ENCODE results near the gene HSPA4L.
A peak's percentile ranks its signal among the peaks of the same experiment; 100 is the strongest.

HSPA4L gene

DNA sequence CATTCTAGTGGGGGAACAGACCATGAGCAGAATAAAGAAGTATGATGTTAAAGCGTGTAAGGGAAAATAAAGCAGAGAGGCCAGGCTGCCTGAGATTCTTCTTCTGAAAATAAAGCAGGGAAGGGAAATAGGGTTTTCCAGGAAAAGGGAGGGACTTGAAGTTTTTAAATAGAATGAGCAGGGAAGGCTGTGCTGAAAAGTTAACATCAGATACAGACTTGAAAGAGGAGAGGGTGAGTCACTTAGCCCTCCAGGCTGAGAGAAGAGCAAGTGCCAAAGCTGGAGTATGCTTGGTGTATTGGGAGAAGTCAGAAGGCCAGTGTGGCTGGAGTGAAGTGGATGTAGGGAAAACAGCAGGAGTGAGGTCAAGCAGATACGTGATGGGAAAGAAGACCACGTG lies 88.6 kb downstream of the HSPA4L start:
- no peak for DNase-seq

DNA sequence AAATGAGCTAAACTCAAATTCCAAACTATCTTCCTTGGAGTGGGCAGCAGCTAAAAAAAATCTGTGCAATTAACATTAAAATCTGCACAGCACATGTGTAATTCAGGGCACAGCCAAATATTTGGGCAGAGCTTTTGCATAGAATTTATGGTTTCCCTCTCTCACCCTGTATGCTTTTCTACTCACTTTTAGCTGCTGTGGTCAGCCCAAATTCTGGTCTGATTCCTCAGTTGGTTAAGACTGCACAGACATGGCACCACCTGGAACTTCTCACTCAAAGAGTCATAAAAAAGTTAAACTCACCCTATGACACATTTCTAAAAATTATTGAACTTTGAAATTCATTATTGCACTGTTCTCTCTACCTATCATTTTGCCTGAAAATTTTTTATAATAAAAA lies 93.7 kb downstream of the HSPA4L start:
- no peak for DNase-seq

DNA sequence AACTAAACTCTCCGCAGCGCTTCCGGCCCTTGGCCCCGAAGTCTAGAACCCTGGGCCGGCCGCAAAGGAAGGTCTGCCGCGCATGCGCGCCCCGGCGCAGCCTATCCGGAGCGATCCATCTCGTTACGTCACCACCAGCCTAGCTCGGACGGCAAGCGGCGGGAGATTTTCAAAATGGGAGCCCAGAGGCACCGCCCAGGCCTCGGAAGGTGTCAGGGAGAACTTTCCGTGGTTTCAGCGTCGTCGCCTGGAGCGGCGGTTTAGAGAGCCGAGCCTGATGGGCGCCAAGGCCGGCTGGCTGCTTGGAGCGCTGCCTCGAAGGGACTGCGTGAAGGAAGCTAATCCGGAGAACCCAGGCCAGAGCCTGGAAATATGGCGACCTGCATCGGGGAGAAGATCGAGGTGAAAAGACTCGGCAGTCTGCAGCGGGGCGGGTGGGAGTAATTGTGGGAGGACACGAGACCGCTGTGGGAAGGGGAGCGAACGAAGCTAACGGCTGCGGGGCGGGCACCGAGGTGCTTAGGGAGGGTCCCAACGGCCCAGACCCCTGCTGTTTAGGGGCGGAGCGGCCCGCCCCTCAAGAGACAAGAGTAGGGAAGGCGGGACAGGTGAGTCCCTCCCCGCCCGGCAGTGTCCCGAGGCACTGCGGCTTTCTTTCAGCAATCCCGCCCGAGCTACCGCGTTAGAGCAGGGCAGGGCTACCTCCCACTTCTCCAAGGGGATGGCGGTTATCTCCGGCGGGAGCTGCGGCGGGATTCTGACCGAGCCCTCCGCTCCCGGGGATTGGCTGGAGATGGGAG lies 98.8 kb downstream of the HSPA4L start, which contains the start of gene PLK4:
PLK4 (plus strand) TSS at position 131 of the 800 bp plus-strand sequence; CDS start at position 373, 242 bp downstream.
- peak; percentile 91 to 93 for DNase-seq

DNA sequence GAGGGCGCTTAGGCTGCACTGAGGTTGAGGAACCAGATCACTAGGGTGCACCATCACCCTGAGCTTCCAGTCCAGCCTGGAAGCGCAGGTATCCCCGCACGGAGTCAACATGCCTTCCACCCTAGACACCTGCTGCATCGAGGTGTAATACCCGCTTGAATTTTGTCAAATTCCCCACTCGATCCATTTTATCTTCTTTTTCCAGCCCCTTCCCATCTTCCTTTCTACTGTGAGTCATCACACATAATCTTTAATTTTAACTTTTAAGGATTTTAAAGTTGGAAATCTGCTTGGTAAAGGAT lies 99.4 kb downstream of the HSPA4L start:
- no peak for DNase-seq

DNA sequence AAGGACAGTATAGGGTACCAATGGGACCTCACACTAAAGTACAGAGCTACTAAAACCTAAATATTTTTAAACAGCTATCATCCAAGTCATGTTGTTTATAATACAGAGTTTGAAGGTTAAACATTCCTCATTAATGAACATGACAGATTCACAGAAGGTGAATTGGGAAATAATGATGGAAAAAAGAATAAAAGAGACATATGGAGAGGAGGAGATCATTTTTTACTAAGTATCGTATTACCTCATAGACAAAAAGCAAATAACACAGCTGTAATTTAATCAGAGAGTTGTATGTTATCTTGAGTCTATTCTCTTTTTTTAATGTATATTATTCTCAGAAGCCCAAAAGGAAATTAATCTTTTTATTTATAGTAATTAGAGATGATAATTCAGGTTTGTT lies 106.4 kb downstream of the HSPA4L start:
- peak in 1 of 2 experiments; percentile 2 for DNase-seq

DNA sequence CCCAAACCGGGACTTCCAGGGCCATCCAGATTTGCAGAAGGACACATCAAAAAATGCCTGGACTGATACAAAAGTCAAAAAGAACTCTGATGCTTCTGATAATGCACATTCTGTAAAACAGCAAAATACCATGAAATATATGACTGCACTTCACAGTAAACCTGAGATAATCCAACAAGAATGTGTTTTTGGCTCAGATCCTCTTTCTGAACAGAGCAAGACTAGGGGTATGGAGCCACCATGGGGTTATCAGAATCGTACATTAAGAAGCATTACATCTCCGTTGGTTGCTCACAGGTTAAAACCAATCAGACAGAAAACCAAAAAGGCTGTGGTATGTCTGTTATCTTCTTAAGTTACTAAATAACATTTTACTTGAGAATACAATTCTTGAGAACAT lies 107.8 kb downstream of the HSPA4L start:
- DNase-seq, result no peak

All from NCI-H2081 (cell line).